Mesothelial cell of epicardium (in vitro differentiated cells): ENCODE data around the gene ZBTB6. TPM values are rescaled to one million over a fixed set of nuclear protein-coding genes. Genes with fewer than 3 reads are reported as not detected.

Experiments
- DNase-seq, 2 experiments: peaks; one replicate each; pipeline ENCODE4 v3.0.0; 2021; ENCODE audit warnings: low spot score in 2 of 2; ENCODE audit not compliant: unreplicated experiment in 2 of 2
- H3K27ac Mint-ChIP-seq: 2 replicates; pipeline ENCODE4 v1.8.0; 2021; ENCODE audit warnings: mixed read lengths
- H3K27me3 Mint-ChIP-seq: 2 replicates; pipeline ENCODE4 v1.8.0; 2021; ENCODE audit warnings: low read depth, mixed read lengths
- H3K36me3 Mint-ChIP-seq: 2 replicates; pipeline ENCODE4 v1.8.0; 2021; ENCODE audit warnings: mixed read lengths
- H3K4me1 Mint-ChIP-seq: 2 replicates; pipeline ENCODE4 v1.8.0; 2021; ENCODE audit warnings: mixed read lengths
- H3K4me3 Mint-ChIP-seq: 2 replicates; pipeline ENCODE4 v1.8.0; 2021; ENCODE audit warnings: mild to moderate bottlenecking, moderate library complexity, mixed read lengths
- H3K9me3 Mint-ChIP-seq: 2 replicates; pipeline ENCODE4 v1.8.0; 2021; ENCODE audit warnings: mixed read lengths
- CTCF ChIP-seq: fragments of 200-600 bp; sonication (generic); IDR thresholded peaks from one replicate; pipeline ENCODE4 v1.5.0; 2021; ENCODE audit warnings: antibody characterized with exemption; ENCODE audit not compliant: unreplicated experiment
- total RNA-seq: library from RNA; stranded (reverse); gene quantifications from 3 replicates; pipeline ENCODE4 v1.2.1, GENCODE V29; 2021

The ZBTB6 gene
- total RNA-seq, 1 donor from 2014 or later: 10.4 TPM

- H3K4me3 Mint-ChIP-seq: peak overlapping the region; percentile 92
- no peaks in the 10 kb centered on the region for H3K9me3 Mint-ChIP-seq
- no peaks in the 10 kb centered on the region for H3K27me3 Mint-ChIP-seq
- peaks cover 31% of the 10 kb centered on the region for H3K4me1 Mint-ChIP-seq
- peaks cover 10% of the 10 kb centered on the region for H3K36me3 Mint-ChIP-seq
- TF ChIP-seq CTCF: no peak
- no peak for DNase-seq
- H3K27ac Mint-ChIP-seq: peak overlapping the region; percentile 98
Measured at GRCh38 chr9:122941582-122942234, 28.6 kb upstream of the ZBTB6 start.

- H3K27ac Mint-ChIP-seq: peak within 1 kb of the TSS; percentile 98
- H3K4me1 Mint-ChIP-seq: peaks cover 29% of the 10 kb centered on the region
- H3K27me3 Mint-ChIP-seq: no peaks in the 10 kb centered on the region
- peak; percentile 97 to 100 for DNase-seq
- peak within 1 kb of the TSS; percentile 92 for H3K4me3 Mint-ChIP-seq
- H3K9me3 Mint-ChIP-seq: no peaks in the 10 kb centered on the region
- no peak for TF ChIP-seq CTCF
- peaks cover 14% of the 10 kb centered on the region for H3K36me3 Mint-ChIP-seq
Measured at GRCh38 chr9:122940749-122941581, 27.8 kb upstream of the ZBTB6 start, which contains the start of gene RABGAP1. RABGAP1 (plus strand) TSS chr9:122941020; CDS start chr9:122957060, 16,040 bp downstream.

GRCh38 chr9:122940454-122940748 is 27.3 kb upstream of the ZBTB6 start:
- TF ChIP-seq CTCF: no peak
- peak overlapping the region; percentile 98 for H3K27ac Mint-ChIP-seq

GRCh38 chr9:122939601-122940000 is 26.5 kb upstream of the ZBTB6 start:
- TF ChIP-seq CTCF: no peak
- Mint-ChIP-seq H3K36me3 (peaks cover 16% of the 10 kb centered on the region), H3K4me1 (peaks cover 22% of the 10 kb centered on the region), H3K27me3 (no peaks in the 10 kb centered on the region), H3K4me3 (peak overlapping the region; percentile 26), H3K9me3 (no peaks in the 10 kb centered on the region), H3K27ac (peak overlapping the region; percentile 58)
- no peak for DNase-seq

More at GRCh38 chr9:122940454-122940748, 27.3 kb upstream of the ZBTB6 start:
- Mint-ChIP-seq H3K36me3 (peaks cover 14% of the 10 kb centered on the region), H3K27me3 (no peaks in the 10 kb centered on the region), H3K4me3 (peak overlapping the region; percentile 92), H3K9me3 (no peaks in the 10 kb centered on the region), H3K4me1 (peaks cover 23% of the 10 kb centered on the region)
- no peak for DNase-seq

- no peak for DNase-seq
- Mint-ChIP-seq H3K27ac (no peak overlapping the region), H3K9me3 (no peaks in the 10 kb centered on the region), H3K4me1 (peaks cover 21% of the 10 kb centered on the region), H3K36me3 (peaks cover 16% of the 10 kb centered on the region), H3K4me3 (no peak overlapping the region), H3K27me3 (no peaks in the 10 kb centered on the region)
- TF ChIP-seq CTCF: no peak
Measured at GRCh38 chr9:122936883-122937282, 23.8 kb upstream of the ZBTB6 start.
